GM12872 (cell line): ENCODE measurements around the gene CEACAM20.
A peak's percentile ranks its signal among the peaks of the same experiment; 100 is the strongest.

Source experiments
- CTCF ChIP-seq: IDR thresholded peaks from 3 replicates; pipeline ENCODE4 v1.5.1; 2011; ENCODE audit warnings: low read depth, mild to moderate bottlenecking, low read length, moderate library complexity; ENCODE audit not compliant: insufficient read depth

CEACAM20 gene

GRCh38 chr19:44554641-44555246 lies 25.3 kb upstream of the CEACAM20 start:
- TF ChIP-seq CTCF, result no peak

GRCh38 chr19:44553478-44554171 lies 24.1 kb upstream of the CEACAM20 start:
- no peak for TF ChIP-seq CTCF

- peak; percentile 60 for TF ChIP-seq CTCF
Observed at GRCh38 chr19:44552324-44552723, 22.8 kb upstream of the CEACAM20 start.

GRCh38 chr19:44551850-44552249 lies 22.4 kb upstream of the CEACAM20 start:
- TF ChIP-seq CTCF, result no peak

DNA sequence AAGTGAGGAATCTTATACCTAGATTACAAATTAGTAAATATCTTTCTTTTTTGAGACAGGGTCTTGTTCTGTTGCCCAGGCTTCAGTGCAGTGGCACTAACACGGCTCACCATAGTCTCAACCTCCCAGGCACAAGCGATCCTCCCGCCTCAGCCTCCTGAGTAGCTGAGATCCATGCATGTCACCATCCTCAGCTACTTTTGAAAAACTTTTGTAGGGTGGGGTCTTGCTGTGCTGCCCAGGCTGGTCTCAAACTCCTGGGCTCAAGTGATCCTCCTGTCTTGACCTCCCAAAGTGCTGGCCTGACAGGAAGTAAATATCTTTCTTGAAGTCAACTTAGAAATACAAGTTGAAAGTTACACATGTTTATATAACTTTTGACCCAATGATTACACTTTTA lies 20.0 kb upstream of the CEACAM20 start:
- TF ChIP-seq CTCF, result no peak

DNA sequence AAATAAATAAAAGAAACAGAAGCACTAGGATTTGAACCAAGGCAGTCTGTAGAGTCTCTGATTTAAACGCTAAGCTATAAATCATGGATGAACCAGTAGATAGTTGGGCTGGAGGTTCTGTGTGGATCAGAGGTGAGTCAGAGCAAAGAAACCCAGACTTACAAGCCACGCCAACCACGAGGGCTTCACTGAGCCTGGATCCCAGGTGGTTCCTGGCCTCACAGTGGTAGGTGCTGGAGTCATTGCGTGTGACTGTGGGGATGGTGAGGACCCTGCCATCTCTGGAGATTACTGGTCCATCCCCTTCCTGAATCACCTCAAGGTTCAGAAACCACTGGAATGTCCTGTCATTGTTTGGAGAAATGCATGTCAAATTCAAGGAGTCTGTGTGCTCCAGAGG lies 19.3 kb upstream of the CEACAM20 start:
- TF ChIP-seq CTCF, result no peak

DNA sequence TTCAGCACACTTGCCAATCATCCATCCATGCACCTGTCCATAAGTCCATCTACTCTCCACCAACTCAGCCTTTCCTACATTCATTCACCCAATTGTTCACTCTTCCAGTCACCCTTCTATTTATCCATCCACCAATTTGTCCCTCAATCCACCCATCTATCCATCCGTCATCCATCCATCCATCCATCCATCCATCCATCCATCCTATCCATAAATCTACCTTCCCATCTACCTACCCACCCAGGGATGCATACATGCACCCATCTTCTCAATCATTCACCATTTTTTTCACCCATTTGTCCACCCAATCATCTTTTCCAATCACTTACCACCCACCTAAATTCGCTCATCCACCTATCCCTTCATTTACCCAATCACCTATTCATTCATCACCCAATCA lies 14.6 kb upstream of the CEACAM20 start:
- TF ChIP-seq CTCF, result no peak
